Prostate gland (tissue), 2 donors: ENCODE data around the gene RNF148. TPM values are rescaled to one million over a fixed set of nuclear protein-coding genes. Genes with fewer than 3 reads are reported as not detected.

Source experiments
- DNase-seq: peaks from one replicate; pipeline ENCODE4 v3.0.0-alpha.2; 2019; ENCODE audit warnings: low spot score
- H3K27ac ChIP-seq, 2 donors: fragments of 200-600 bp; sonication (generic); 2 replicates each; pipeline ENCODE4 v1.5.1; 2017 to 2019
- H3K27me3 ChIP-seq: fragments of 200-600 bp; sonication (generic); replicated peaks from 2 replicates; pipeline ENCODE4 v1.5.1; 2019; ENCODE audit not compliant: insufficient read depth
- H3K36me3 ChIP-seq, 2 donors: fragments of 200-600 bp; sonication (generic); 1 replicate in 1 of 2; 2 replicates in 1 of 2; pipeline versions ENCODE4 v1.5.1 to v1.8.1; 2017 to 2019
- H3K4me1 ChIP-seq: fragments of 200-600 bp; sonication (generic); replicated peaks from 2 replicates; pipeline ENCODE4 v1.5.1; 2019
- H3K4me3 ChIP-seq, 2 donors: fragments of 200-600 bp; sonication (generic); 2 replicates each; pipeline ENCODE4 v1.5.1; 2017 to 2019
- H3K9me3 ChIP-seq: fragments of 200-600 bp; sonication (generic); 2 replicates; pipeline ENCODE4 v1.5.1; 2017
- CTCF ChIP-seq, 4 experiments: fragments of 200-600 bp in 2 of 4; fragments of 450-650 bp in 2 of 4; sonication (generic) in 2 of 4; IDR thresholded peaks; 1 replicate in 3 of 4; 2 replicates in 1 of 4; pipeline ENCODE4 v1.5.1; 2016 to 2019; ENCODE audit warnings: antibody characterized with exemption in 4 of 4, mild to moderate bottlenecking in 2 of 4, moderate library complexity in 2 of 4
- POLR2A ChIP-seq: fragments of 450-650 bp; IDR thresholded peaks from one replicate; pipeline ENCODE4 v1.6.1; 2016; ENCODE audit warnings: antibody characterized with exemption, mild to moderate bottlenecking
- POLR2AphosphoS5 ChIP-seq: sonication (generic); formaldehyde crosslinking; IDR thresholded peaks from one replicate; pipeline ENCODE4 v1.6.1; 2017; ENCODE audit warnings: antibody characterized with exemption
- WGBS: methylation state at CpG from one replicate; pipeline ENCODE4 v1.1.5; 2018; 5-methylcytosine and 5-hydroxymethylcytosine counted together
- intact Hi-C: fragments of 100-400 bp; cut with DNase I; formaldehyde crosslinking; loops from one replicate; pipeline ENCODE4 v1.14.2; 2022
- small RNA-seq, 2 donors: library from RNA; depleted of rRNA; stranded (forward); fragments of <200 nt; gene quantifications; one replicate each; pipeline ENCODE3, GENCODE V24; 2016
- total RNA-seq, 2 donors: library from RNA; depleted of rRNA; stranded (reverse); fragments of >200 nt; gene quantifications; one replicate each; pipeline ENCODE4 v1.1.0, GENCODE V29; 2016

RNF148 gene
- total RNA-seq, 2 donors from 2014 or later: 2.9 to 3.4 TPM

- no peaks in the 10 kb centered on the region for H3K4me1 ChIP-seq
- no peaks in the 10 kb centered on the region for H3K9me3 ChIP-seq
- 83% methylated on average over 5 of the region's 5 CpGs for WGBS
- no peak overlapping the region for H3K27ac ChIP-seq
- TF ChIP-seq CTCF (IDR thresholded peaks at IDR 0.05) (no peak), POLR2AphosphoS5 (no peak), POLR2A (no peak)
- H3K27me3 ChIP-seq: no peaks in the 10 kb centered on the region
- DNase-seq: no peak
- intact Hi-C loops: no loop called here
- H3K36me3 ChIP-seq: no peaks in the 10 kb centered on the region
- H3K4me3 ChIP-seq: no peak overlapping the region
Observed at GRCh38 chr7:122653685-122654084, 49.0 kb downstream of the RNF148 start.

- 29% methylated on average over 4 of the region's 4 CpGs for WGBS
- peak; percentile 41 for TF ChIP-seq POLR2AphosphoS5
- no peak for TF ChIP-seq POLR2A
- no peaks in the 10 kb centered on the region for H3K36me3 ChIP-seq
Observed at GRCh38 chr7:122652876-122653275, 49.8 kb downstream of the RNF148 start.

More at GRCh38 chr7:122652876-122653275, 49.8 kb downstream of the RNF148 start:
- Histone ChIP-seq H3K27ac (no peak overlapping the region), H3K4me1 (no peaks in the 10 kb centered on the region), H3K4me3 (no peak overlapping the region), H3K27me3 (no peaks in the 10 kb centered on the region), H3K9me3 (no peaks in the 10 kb centered on the region)
- intact Hi-C loops: no loop called here
- peak; percentile 25 for DNase-seq

Small RNA genes lying within 50 kb of the gene (small RNA-seq; reads per million reads assigned to genes)
- gene AC006463.1: 0 reads per million in 2 donors

Other genes with a start within 250 kb of the RNF148 start
- 1 to 10 TPM; 1.0 to 3.2 TPM for gene RNF133, start 3.8 kb downstream of the RNF148 start, total RNA-seq
- 10 to 100 TPM; 22.2 to 50.4 TPM for gene CADPS2, start 183.5 kb upstream of the RNF148 start, total RNA-seq